HCT116 (cell line): ENCODE measurements around the gene SOX6.

ENCODE experiments used
- FOSL1 ChIP-seq: IDR thresholded peaks from 2 replicates; pipeline ENCODE4 v1.6.1; 2012; ENCODE audit warnings: low read depth
- TF ChIP-seq, protein P1 (sequence below): IDR thresholded peaks from 2 replicates; pipeline ENCODE4 v1.6.1; 2012; ENCODE audit warnings: low read depth
- TF ChIP-seq, protein P2 (sequence below), 3 experiments: fragments of 200-600 bp in 1 of 3; sonication (generic) in 1 of 3; IDR thresholded peaks in 2 of 3; conservative IDR thresholded peaks in 1 of 3; 2 replicates each; pipeline ENCODE4 v1.5.1; 2012 to 2017; ENCODE audit warnings: low read depth in 2 of 3, low read length in 2 of 3, antibody characterized with exemption in 1 of 3, borderline replicate concordance in 1 of 3, control low read depth in 1 of 3, mild to moderate bottlenecking in 1 of 3, mixed read lengths in 1 of 3, mixed run types in 1 of 3, moderate library complexity in 1 of 3; ENCODE audit not compliant: insufficient read depth in 1 of 3

- TF ChIP-seq, protein P1, sequence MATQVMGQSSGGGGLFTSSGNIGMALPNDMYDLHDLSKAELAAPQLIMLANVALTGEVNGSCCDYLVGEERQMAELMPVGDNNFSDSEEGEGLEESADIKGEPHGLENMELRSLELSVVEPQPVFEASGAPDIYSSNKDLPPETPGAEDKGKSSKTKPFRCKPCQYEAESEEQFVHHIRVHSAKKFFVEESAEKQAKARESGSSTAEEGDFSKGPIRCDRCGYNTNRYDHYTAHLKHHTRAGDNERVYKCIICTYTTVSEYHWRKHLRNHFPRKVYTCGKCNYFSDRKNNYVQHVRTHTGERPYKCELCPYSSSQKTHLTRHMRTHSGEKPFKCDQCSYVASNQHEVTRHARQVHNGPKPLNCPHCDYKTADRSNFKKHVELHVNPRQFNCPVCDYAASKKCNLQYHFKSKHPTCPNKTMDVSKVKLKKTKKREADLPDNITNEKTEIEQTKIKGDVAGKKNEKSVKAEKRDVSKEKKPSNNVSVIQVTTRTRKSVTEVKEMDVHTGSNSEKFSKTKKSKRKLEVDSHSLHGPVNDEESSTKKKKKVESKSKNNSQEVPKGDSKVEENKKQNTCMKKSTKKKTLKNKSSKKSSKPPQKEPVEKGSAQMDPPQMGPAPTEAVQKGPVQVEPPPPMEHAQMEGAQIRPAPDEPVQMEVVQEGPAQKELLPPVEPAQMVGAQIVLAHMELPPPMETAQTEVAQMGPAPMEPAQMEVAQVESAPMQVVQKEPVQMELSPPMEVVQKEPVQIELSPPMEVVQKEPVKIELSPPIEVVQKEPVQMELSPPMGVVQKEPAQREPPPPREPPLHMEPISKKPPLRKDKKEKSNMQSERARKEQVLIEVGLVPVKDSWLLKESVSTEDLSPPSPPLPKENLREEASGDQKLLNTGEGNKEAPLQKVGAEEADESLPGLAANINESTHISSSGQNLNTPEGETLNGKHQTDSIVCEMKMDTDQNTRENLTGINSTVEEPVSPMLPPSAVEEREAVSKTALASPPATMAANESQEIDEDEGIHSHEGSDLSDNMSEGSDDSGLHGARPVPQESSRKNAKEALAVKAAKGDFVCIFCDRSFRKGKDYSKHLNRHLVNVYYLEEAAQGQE: no peak
- TF ChIP-seq FOSL1: no peak
- TF ChIP-seq, protein P2, sequence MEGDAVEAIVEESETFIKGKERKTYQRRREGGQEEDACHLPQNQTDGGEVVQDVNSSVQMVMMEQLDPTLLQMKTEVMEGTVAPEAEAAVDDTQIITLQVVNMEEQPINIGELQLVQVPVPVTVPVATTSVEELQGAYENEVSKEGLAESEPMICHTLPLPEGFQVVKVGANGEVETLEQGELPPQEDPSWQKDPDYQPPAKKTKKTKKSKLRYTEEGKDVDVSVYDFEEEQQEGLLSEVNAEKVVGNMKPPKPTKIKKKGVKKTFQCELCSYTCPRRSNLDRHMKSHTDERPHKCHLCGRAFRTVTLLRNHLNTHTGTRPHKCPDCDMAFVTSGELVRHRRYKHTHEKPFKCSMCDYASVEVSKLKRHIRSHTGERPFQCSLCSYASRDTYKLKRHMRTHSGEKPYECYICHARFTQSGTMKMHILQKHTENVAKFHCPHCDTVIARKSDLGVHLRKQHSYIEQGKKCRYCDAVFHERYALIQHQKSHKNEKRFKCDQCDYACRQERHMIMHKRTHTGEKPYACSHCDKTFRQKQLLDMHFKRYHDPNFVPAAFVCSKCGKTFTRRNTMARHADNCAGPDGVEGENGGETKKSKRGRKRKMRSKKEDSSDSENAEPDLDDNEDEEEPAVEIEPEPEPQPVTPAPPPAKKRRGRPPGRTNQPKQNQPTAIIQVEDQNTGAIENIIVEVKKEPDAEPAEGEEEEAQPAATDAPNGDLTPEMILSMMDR (IDR thresholded peaks at IDR 0.05 in 2 of 3, conservative IDR thresholded peaks at IDR 0.05 in 1 of 3; ENCODE audit: borderline replicate concordance in 1 of 3, insufficient read depth in 1 of 3, low read depth in 2 of 3, low read length in 2 of 3): no peak
Measured at GRCh38 chr11:16169541-16169940, 186.8 kb downstream of the SOX6 start.
